A375 (cell line): ENCODE measurements around the gene AKAP1. TPM values are rescaled to one million over a fixed set of nuclear protein-coding genes. Genes with fewer than 3 reads are reported as not detected.

Source experiments
- total RNA-seq: library from RNA; depleted of rRNA; stranded (reverse); fragments of >200 nt; shearing (Covaris generic); gene quantifications from 2 replicates; pipeline ENCODE4 v1.2.3, GENCODE V29; 2014; rRNA removed

The AKAP1 gene
- total RNA-seq, result 64.4 and 79.2 TPM in 2 replicates

DNA sequence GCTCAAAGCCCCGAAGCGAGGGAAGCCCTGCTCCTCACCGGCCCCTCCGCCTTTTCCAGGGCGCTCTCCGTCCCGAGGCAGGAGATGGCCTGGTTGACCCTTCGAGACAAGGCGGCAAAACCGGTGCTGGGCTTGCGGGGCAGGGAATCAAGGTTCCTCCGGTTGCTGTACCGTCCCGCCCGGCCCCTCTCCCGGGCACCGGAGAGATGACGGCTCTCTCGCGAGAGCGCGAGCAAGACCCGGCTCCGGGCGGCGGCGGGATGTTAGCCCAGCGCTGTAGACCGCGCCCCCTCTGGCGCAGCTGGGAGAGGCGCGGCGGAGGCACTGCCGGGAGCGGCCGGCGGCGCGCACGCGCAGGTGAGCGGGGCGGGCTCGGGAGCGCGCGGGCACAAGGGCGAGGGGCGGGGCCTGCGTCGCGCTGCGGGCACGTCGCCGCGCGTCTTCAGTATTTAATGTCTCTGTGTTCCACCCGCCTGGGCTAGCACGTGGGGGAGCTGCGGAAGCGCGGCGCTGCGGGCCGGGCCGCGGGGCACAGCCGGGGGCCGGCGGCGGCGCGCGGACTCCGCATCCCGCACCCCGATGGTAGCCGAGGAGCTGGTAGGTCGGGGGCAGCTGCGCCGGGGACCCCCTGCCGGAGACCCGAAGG, at the start of gene AKAP1:
Gene AKAP1 (plus strand): TSS at position 445 of the 646 bp plus-strand sequence. CDS start 20,219 bp downstream, outside the sequence.

Other genes with a start within 250 kb of the AKAP1 start
- gene TRIM25, start 171.2 kb upstream of the AKAP1 start, total RNA-seq, result 38.6 and 53.9 TPM in 2 replicates
- gene COIL, start 124.2 kb upstream of the AKAP1 start, total RNA-seq, result 19.6 and 22.1 TPM in 2 replicates
- gene SCPEP1, start 107.1 kb upstream of the AKAP1 start, total RNA-seq, result 26.8 and 34.1 TPM in 2 replicates
- gene MSI2, start 171.3 kb downstream of the AKAP1 start, total RNA-seq, result 25.2 and 45.7 TPM in 2 replicates